HG02938 (cell line): Measurements from ENCODE around the gene ST3GAL4.
"Not testable (repeated sequence)": the region's sequence is repeated elsewhere in the genome, so short reads cannot be mapped to it uniquely, and the experiment has no call there.

Source experiments
- ATAC-seq: cut with Tn5 transposase; IDR thresholded peaks from one replicate; pipeline ENCODE4 v1.9.1; 2021; ENCODE audit warnings: mild to moderate bottlenecking, moderate library complexity; ENCODE audit not compliant: unreplicated experiment

Gene ST3GAL4

DNA sequence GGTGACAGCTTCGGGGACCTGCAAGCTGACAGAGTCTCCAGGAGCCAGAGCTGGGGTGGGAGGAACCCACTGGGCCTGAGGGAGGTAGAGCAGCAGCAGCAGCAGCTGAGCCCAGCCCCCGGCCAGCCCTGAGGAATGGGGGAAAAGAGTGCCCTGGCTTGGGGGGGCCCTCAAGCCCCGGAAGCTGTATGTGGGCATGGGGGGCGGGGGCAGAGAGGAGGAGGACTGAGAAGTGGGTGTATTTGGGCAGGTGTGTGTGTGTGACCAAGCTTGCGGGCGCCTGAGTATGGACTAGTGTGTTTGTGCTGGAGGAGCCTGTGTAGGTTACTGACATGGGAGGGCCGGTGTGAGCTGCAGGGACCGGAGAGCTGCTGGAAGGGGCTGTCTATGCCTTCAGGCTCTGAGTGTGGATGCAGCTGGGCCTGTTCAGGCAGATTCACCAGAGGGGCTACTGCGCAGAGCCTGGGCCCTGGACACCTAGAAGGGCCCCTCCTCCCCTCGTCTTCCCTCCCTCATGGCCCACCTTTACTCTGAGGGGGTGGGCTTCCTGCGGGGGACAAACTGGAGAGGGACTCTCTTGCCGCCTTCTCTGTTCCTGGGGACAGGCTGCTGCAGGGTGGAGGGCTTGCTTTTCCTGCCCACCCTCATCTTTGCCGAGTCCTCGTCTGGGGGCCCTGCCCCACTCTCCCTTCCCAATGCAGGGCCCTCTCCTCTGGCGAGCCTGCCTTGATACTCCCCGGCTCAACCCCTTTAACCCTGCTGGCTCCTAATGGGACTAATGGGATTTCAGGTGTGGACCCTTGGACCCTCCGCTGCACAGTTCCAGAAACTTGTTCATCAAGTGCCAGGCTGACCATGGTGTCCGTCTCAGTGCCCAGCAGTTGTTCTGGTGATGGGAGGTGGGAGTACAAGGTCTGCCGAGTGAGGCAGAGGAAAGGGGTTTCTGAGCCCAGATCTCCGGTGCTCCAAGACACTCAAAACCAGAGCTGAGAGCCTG lies 28.2 kb downstream of the ST3GAL4 start:
- ATAC-seq, result no peak

DNA sequence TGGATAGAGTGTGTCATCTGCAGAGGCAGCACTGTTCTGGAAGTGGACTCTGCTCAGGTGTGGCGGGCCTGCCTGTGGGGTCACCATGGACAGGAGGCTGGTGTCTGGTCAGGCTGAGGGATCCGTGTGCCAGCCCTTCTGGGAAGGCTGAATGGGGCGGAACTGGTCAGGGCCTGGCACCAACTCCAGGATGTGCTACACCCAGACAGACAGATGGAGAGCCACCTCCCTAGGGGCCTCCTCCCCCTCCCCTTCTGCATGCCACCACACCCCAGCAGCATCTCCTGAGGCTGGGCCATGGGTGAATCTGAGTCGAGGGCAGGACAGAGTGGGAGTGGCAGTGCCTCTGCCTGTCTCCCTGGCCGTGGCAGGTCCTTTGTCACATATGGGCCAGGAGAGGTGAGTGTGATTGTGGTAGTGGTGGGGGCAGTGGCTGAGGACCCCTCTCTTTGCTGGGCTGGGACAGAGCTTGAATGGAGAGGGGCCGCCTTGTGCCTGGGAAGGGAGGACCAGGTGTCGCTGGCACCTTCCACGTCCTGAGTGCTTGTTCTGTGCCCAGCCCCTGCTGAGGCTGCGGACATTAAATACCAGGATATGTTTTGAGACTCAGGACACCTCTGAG lies 29.1 kb downstream of the ST3GAL4 start:
- no peak for ATAC-seq

- ATAC-seq, result no peak
Measured at GRCh38 chr11:126385991-126386728, 30.7 kb downstream of the ST3GAL4 start.

- ATAC-seq, result not testable (repeated sequence)
Measured at GRCh38 chr11:126386729-126387071, 31.2 kb downstream of the ST3GAL4 start.

DNA sequence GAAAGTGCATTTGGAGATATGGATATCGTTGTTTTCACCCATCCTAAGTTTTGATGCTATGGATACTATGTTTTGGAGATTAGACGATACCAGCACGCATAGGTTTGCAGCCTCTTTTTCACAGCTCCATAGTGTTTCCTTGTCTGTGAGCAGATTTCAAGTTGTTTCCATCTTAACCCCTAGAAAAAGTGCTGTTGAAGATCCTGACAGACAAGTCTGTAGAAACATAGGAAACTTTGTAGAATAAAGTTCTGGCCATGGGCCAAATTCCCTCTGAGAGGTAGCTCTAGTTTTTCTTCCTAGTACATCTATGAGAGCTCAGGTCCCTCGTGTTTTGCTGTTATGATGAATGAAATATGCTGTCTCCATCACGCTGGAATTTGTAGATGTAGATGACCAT lies 32.4 kb downstream of the ST3GAL4 start:
- no peak for ATAC-seq

- no peak for ATAC-seq
Measured at GRCh38 chr11:126390272-126390867, 34.9 kb downstream of the ST3GAL4 start.

DNA sequence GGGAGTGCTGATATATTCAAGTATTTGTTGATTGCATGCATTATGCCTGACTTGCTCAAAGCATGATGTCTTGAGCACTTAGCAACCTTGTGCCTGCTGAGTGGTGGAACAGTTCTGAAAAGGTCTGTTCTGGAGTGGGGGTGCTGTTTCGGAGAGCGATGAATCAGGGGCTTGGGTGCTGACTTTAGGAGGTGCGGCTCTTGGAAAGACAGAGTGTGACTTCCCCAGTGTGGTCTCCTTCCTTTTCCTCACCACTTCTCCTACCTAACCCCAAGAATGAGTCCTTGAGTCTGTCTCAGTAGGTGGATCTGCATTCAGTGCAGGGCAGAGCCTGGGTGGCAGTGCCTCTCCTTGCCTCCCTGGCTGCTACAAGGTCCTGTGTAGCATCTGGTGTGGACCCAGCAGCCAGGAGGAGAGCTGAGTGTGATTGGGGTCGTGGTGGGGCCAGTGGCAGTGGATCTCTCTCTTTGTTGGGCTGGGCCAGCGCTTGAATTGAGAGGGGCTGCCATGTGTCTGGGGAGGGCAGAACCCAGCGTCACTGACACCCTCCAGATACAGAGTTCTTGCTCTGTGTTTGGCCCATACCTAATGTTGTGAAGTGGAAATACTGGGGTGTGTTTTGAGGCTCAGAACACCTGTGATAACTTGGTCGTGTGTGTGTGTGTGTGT lies 35.9 kb downstream of the ST3GAL4 start:
- ATAC-seq, result no peak

- ATAC-seq, result peak; percentile 84
Measured at GRCh38 chr11:126391970-126392632, 36.6 kb downstream of the ST3GAL4 start.

DNA sequence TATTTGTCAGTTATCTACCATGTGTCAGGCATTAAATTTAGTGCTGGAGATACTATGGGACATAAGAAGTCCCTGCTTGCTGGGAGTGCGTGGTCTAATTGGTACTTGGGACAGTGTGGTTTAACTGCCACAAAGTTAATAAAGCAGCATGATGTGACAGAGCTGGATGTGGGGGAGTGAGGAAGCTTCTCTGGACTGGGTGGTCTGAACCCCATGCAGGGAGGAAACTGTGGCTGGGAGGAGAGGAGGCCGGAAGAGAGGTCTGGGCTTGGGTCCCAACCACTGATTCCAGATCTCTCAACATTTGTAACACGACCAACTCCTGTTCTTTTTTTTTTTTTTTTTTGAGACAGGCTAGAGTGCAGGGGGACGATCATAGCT lies 37.1 kb downstream of the ST3GAL4 start:
- ATAC-seq, result peak; percentile 26

DNA sequence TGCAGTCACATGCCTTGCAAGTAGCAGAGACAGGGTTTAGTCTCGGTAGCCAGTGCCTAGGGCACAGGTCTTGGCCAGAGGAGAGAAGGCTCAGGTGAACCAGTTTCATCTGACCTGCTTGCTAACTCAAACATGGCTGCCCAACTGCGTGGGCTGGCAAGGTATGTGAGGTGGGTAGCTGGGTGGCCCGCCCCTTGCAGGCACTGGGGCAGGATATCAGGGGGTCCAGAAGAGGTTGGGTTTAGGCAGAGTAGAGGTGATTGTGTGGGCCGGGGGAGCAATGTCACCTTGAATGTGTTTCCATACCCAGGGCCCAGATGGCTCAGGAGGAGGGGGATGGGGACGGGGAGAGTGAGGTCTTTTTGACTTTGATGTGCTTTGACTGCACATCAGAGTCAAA lies 37.7 kb downstream of the ST3GAL4 start:
- ATAC-seq, result no peak

DNA sequence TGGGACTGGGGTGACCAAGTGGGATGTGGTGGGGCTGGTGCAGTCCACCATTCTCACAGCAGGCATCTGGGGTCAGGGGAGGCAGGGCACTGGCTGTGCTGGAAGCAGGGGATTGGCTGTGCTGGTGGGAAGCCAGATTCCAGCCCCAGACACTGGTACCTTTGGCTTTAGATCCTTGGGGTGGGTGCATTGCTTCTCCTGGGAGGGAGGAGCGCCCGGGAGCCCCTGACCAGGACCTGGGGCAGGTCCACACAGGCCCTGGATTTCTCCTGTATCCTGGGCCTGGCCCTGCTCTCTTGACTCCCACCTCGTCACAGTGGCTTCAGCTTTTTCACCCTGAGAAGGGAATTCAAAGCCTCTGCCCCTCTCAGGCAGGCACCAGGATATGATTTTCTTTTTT lies 38.5 kb downstream of the ST3GAL4 start:
- ATAC-seq, result no peak

GRCh38 chr11:126394634-126395072 lies 39.2 kb downstream of the ST3GAL4 start:
- ATAC-seq, result not testable (repeated sequence)

GRCh38 chr11:126395784-126396183 lies 40.3 kb downstream of the ST3GAL4 start:
- ATAC-seq, result not testable (repeated sequence)

- not testable (repeated sequence) for ATAC-seq
Measured at GRCh38 chr11:126396266-126396665, 40.8 kb downstream of the ST3GAL4 start.

DNA sequence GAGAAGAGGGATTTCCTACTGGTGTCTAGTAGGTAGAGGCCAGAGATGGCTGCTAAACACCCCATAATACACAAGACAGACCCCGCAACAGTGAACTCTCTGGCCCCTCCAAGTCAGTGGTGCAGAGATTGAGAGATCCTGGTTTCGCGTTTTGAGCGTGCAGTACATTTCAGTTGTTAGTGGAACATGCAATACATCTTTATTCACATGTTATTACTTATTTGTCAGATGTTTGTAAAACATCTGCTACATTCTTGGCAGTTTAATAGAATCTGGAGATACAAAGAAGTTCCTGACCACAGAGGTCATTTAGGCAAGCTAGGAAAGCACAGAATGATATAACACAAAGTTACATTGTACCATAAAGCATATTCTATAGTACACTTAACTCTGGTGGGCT lies 41.5 kb downstream of the ST3GAL4 start:
- no peak for ATAC-seq

- no peak for ATAC-seq
Measured at GRCh38 chr11:126398296-126398695, 42.8 kb downstream of the ST3GAL4 start.

GRCh38 chr11:126398721-126399120 lies 43.2 kb downstream of the ST3GAL4 start:
- ATAC-seq, result no peak

DNA sequence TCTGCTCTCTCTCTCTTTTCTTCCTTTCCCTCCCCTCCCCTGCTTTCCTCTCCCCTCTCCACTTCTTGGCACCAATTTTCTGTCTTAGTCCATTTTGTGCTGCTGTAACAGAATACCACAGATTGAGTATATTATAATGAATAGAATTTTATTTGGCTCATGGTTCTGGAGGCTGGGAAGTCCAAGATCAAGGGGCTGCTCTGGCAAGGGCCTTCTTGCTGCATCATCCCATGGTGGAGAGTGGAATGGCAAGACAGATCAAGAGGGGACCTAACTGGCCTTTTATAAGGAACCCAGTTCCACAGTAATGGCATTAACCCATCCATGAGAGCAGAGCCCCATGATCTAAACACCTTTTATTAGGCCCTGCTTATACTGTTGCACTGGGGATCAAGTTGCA lies 44.5 kb downstream of the ST3GAL4 start:
- ATAC-seq, result no peak

GRCh38 chr11:126400479-126400878 lies 45.0 kb downstream of the ST3GAL4 start:
- ATAC-seq, result no peak

GRCh38 chr11:126403022-126403581 lies 47.6 kb downstream of the ST3GAL4 start:
- no peak for ATAC-seq
